ENCODE data around the gene MED16. TPM values are rescaled to one million over a fixed set of nuclear protein-coding genes. Genes with fewer than 3 reads are reported as not detected.

The MED16 gene, protein sequence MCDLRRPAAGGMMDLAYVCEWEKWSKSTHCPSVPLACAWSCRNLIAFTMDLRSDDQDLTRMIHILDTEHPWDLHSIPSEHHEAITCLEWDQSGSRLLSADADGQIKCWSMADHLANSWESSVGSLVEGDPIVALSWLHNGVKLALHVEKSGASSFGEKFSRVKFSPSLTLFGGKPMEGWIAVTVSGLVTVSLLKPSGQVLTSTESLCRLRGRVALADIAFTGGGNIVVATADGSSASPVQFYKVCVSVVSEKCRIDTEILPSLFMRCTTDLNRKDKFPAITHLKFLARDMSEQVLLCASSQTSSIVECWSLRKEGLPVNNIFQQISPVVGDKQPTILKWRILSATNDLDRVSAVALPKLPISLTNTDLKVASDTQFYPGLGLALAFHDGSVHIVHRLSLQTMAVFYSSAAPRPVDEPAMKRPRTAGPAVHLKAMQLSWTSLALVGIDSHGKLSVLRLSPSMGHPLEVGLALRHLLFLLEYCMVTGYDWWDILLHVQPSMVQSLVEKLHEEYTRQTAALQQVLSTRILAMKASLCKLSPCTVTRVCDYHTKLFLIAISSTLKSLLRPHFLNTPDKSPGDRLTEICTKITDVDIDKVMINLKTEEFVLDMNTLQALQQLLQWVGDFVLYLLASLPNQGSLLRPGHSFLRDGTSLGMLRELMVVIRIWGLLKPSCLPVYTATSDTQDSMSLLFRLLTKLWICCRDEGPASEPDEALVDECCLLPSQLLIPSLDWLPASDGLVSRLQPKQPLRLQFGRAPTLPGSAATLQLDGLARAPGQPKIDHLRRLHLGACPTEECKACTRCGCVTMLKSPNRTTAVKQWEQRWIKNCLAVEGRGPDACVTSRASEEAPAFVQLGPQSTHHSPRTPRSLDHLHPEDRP
- 100 to 1,000 TPM in 2 of 5 donors, 10 to 100 TPM in 3; 16.7 to 126 (median 82.1) TPM for total RNA-seq
- polyA plus RNA-seq: 10 to 100 TPM; 49.0 to 74.0 (median 54.7) TPM
- long read RNA-seq, donor 1, partial matches to known transcripts: 0 of 2 reads
- long read RNA-seq, donor 1, other reads (novel, unspliced or antisense): 0 of 2 reads
- long read RNA-seq, donor 2, partial matches to known transcripts: 48 of 53 reads
- long read RNA-seq, donor 2, other reads (novel, unspliced or antisense): 0 of 53 reads
- long read RNA-seq, donor 3: 0 reads
- long read RNA-seq, donor 4: 0 reads
- long read RNA-seq, donor 5, transcript MED16-204 (15 exons, 3,420 nt): major isoform, 6 of 6 reads
- long read RNA-seq, donor 5, partial matches to known transcripts: 0 of 6 reads
- long read RNA-seq, donor 5, other reads (novel, unspliced or antisense): 0 of 6 reads
- long read RNA-seq, donor 6, transcript MED16-204 (15 exons, 3,420 nt): major isoform, 12 of 23 reads
- long read RNA-seq, donor 6, partial matches to known transcripts: 11 of 23 reads
- long read RNA-seq, donor 6, other reads (novel, unspliced or antisense): 0 of 23 reads
- long read RNA-seq, donor 7, partial matches to known transcripts: 0 of 2 reads
- long read RNA-seq, donor 7, other reads (novel, unspliced or antisense): 0 of 2 reads
- long read RNA-seq, donor 8, partial matches to known transcripts: 0 of 4 reads
- long read RNA-seq, donor 8, other reads (novel, unspliced or antisense): 0 of 4 reads
- long read RNA-seq, donor 9, partial matches to known transcripts: 13 of 13 reads
- long read RNA-seq, donor 9, other reads (novel, unspliced or antisense): 0 of 13 reads
- long read RNA-seq, donor 10, partial matches to known transcripts: 0 of 3 reads
- long read RNA-seq, donor 10, other reads (novel, unspliced or antisense): 0 of 3 reads

DNA sequence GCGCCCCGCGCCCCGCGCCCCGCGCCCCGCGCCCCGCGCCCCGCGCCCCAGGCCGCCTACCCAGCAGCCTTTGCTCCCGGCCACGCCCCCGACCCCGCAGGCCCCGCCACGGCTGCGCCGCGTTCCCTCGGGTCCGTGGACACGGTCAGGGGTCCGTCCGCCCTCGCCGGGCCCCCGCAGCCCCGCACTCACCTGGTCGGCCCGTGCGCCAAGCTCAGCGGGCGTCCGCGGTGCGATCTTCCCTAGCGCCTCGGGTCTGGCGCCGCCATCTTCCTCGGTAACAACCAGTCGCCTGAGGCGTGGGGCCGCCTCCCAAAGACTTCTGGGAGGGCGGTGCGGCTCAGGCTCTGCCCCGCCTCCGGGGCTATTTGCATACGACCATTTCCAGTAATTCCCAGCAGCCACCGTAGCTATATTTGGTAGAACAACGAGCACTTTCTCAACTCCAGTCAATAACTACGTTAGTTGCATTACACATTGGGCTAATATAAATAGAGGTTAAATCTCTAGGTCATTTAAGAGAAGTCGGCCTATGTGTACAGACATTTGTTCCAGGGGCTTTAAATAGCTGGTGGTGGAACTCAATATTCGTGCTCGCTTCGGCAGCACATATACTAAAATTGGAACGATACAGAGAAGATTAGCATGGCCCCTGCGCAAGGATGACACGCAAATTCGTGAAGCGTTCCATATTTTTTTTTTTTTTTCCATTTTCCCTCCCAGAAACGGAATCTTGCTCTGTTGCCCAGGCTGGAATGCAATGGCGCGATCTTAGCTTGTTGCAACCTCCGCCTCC lies at the start of gene MED16, which contains the start of gene RNU6-9:
Gene MED16, minus strand, starts transcription at position 294 of the 796 bp plus-strand sequence. CDS start 2,056 bp downstream, outside the sequence.
Gene RNU6-9, plus strand, starts transcription at position 591 of the 796 bp plus-strand sequence.
- Histone ChIP-seq H3K36me3 (peaks cover 9 to 52% (median 46%) of the 10 kb centered on the region in 4 donors), H3K4me3 (peak within 1 kb of the TSS; percentile 68 to 97 (median 83)), H3K9me3 (no peaks in the 10 kb centered on the region), H3K4me1 (peaks cover 5 to 31% (median 15%) of the 10 kb centered on the region in 4 donors), H3K27ac (peak within 1 kb of the TSS; percentile 89 to 98 (median 91)), H3K27me3 (no peaks in the 10 kb centered on the region)
- WGBS, 5 donors: 0 to 1% (median 1%) methylated on average over 22 to 66 of the region's 69 CpGs
- intact Hi-C loops (cut with DNase I; ENCODE audit: low total_unique reads): no loop called here
- TF ChIP-seq, protein P1, sequence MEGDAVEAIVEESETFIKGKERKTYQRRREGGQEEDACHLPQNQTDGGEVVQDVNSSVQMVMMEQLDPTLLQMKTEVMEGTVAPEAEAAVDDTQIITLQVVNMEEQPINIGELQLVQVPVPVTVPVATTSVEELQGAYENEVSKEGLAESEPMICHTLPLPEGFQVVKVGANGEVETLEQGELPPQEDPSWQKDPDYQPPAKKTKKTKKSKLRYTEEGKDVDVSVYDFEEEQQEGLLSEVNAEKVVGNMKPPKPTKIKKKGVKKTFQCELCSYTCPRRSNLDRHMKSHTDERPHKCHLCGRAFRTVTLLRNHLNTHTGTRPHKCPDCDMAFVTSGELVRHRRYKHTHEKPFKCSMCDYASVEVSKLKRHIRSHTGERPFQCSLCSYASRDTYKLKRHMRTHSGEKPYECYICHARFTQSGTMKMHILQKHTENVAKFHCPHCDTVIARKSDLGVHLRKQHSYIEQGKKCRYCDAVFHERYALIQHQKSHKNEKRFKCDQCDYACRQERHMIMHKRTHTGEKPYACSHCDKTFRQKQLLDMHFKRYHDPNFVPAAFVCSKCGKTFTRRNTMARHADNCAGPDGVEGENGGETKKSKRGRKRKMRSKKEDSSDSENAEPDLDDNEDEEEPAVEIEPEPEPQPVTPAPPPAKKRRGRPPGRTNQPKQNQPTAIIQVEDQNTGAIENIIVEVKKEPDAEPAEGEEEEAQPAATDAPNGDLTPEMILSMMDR (IDR thresholded peaks at IDR 0.05): no peak
- TF ChIP-seq POLR2AphosphoS5 (IDR thresholded peaks at IDR 0.05) (peak; percentile 56 to 86 (median 76)), EP300 (IDR thresholded peaks at IDR 0.05) (no peak), POLR2A (IDR thresholded peaks at IDR 0.05) (no peak)
- DNase-seq: peak; percentile 95 to 98

DNA sequence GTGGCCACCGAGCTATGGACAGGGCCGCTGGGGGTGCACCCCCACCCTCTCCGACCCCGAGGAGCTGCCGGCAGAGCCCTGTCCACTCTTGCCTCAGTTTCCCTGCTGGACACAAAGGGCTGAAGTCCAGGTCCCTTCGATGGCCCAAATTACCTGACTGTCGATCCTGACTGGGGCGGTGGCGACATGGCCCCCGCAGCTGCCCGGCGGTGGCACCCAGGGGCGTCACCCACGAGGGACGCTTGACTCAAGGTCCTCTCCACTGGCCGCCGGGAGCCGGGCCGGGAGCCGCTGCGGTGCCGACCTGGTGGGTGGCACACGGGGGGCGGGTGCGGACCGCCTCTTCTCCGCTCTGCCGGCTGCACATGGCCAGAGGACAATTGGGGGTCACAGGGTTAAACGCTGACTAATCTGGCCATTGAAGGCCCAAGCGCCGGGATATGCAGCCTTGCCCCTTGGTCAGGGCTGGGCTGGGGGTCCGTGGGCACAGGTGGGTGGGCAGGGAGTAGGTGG lies 49.2 kb upstream of the MED16 start:
- peaks cover 25 to 55% (median 42%) of the 10 kb centered on the region in 4 donors for H3K4me1 ChIP-seq
- intact Hi-C loops (cut with DNase I; ENCODE audit: low total_unique reads): no loop called here
- no peak for TF ChIP-seq POLR2A (IDR thresholded peaks at IDR 0.05)
- TF ChIP-seq POLR2AphosphoS5 (IDR thresholded peaks at IDR 0.05): no peak
- no peak for TF ChIP-seq EP300 (IDR thresholded peaks at IDR 0.05)
- TF ChIP-seq, protein P1 (IDR thresholded peaks at IDR 0.05): no peak
- no peak overlapping the region for H3K27ac ChIP-seq
- DNase-seq: no peak
- no peaks in the 10 kb centered on the region for H3K9me3 ChIP-seq
- peaks cover 0 to 12% (median 0%) of the 10 kb centered on the region in 3 donors for H3K27me3 ChIP-seq
- H3K4me3 ChIP-seq: no peak overlapping the region
- peaks cover 0 to 5% (median under 1%) of the 10 kb centered on the region in 4 donors for H3K36me3 ChIP-seq
- WGBS, 5 donors: 87 to 95% (median 90%) methylated on average over 14 to 32 of the region's 32 CpGs

Measured in stomach (tissue), 19 donors.